LNCAP (cell line): ENCODE measurements around the gene MS4A15.

Experiments used
- TF ChIP-seq, protein P1 (sequence below): fragments of 450-650 bp; IDR thresholded peaks from 2 replicates; pipeline ENCODE4 v1.5.1; 2017; ENCODE audit warnings: mild to moderate bottlenecking

Gene MS4A15

DNA sequence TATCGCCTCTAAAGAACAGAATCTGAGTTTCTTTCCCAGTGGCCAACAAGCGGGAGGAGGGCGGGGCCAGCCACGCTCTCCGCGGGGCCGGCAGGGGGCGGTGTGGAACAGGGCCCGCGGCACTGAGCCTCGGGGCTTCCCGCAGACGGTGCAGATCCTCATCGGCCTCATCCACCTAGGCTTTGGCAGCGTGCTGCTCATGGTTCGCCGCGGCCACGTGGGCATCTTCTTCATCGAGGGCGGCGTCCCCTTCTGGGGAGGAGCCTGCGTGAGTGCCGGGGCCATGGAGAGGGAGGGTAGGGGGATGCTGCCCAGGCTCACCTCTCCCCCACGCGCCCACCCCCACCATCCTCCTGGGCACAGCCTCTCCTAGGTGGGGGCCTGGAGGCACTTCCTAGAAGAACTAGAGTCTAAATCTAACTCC is 10.7 kb downstream of the MS4A15 start:
- TF ChIP-seq, protein P1, sequence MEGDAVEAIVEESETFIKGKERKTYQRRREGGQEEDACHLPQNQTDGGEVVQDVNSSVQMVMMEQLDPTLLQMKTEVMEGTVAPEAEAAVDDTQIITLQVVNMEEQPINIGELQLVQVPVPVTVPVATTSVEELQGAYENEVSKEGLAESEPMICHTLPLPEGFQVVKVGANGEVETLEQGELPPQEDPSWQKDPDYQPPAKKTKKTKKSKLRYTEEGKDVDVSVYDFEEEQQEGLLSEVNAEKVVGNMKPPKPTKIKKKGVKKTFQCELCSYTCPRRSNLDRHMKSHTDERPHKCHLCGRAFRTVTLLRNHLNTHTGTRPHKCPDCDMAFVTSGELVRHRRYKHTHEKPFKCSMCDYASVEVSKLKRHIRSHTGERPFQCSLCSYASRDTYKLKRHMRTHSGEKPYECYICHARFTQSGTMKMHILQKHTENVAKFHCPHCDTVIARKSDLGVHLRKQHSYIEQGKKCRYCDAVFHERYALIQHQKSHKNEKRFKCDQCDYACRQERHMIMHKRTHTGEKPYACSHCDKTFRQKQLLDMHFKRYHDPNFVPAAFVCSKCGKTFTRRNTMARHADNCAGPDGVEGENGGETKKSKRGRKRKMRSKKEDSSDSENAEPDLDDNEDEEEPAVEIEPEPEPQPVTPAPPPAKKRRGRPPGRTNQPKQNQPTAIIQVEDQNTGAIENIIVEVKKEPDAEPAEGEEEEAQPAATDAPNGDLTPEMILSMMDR: no peak

DNA sequence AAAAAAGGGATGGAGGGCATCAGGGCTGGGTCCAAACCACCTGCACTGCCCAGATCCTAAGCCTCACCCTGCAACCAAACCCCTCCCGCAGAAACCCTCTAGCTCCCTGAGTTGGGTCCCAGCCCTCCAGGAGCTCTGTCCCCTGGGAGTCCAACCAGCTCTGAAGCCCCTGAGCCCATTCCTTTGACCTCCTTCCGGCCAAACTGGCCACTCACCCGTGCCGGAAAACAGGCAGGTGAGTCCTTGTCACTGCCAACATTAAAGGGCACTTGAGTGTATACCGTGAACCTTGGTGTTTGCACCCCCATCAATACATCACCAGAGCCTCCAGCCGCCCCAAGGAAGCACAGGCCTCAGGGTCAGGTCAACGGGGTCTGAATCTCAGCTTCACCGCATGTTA is 11.5 kb downstream of the MS4A15 start:
- TF ChIP-seq, protein P1: no peak

DNA sequence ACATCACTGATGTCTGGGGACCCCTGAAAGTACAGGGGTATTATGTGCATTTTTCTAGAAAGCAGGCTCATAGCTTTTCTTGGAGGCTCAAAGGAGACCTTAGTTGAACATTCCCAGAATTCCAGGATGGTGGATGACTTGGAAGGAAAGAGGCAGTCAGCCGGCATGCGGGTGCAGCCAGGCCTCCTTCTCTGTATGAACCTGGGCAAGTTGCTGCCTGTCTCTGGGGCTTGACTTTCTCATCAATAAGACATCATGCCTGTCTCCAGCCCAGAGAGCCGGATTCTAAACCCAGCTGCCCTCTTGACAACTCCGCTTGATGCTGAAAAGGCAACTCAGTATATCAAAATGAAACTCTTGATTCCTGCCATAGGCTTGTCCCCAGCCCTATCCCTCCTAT is 12.6 kb downstream of the MS4A15 start:
- TF ChIP-seq, protein P1: no peak

DNA sequence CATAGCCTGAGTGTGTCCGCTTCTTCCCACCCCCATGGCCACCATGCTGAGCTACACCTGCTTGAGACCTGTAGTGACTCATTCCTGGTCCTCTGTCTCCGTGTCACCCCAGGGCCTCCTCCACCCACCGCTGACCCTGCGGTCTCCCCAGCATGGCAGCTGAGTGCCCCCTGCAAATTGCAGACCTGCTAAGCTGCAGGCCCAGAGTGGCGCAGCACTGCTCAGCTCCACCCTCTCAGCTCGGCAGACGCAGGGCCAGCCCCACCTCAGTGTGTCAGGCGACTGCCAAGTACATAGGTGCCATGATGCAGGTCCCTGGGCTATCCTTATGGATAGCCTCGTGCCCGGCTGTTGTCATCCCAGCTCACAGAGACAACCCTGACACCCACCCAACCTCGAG is 13.1 kb downstream of the MS4A15 start:
- TF ChIP-seq, protein P1: no peak

DNA sequence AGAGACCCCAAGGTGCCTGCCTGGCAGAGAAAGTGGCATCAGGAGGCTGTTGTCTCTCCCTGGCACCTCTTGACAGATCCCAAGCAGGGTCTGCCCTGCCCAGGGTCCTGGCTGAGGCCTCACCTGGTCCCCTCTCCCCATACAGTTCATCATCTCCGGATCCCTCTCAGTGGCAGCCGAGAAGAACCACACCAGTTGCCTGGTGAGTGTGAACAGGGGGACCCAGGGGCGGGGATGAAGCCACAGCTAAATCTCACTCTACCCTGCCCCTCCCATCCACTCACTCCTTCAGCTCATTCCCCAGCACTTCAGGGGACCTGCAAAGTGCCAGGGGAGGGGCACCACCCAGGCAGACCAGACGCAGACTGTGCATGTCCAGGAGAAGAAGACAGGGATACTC is 14.5 kb downstream of the MS4A15 start:
- TF ChIP-seq, protein P1: no peak

DNA sequence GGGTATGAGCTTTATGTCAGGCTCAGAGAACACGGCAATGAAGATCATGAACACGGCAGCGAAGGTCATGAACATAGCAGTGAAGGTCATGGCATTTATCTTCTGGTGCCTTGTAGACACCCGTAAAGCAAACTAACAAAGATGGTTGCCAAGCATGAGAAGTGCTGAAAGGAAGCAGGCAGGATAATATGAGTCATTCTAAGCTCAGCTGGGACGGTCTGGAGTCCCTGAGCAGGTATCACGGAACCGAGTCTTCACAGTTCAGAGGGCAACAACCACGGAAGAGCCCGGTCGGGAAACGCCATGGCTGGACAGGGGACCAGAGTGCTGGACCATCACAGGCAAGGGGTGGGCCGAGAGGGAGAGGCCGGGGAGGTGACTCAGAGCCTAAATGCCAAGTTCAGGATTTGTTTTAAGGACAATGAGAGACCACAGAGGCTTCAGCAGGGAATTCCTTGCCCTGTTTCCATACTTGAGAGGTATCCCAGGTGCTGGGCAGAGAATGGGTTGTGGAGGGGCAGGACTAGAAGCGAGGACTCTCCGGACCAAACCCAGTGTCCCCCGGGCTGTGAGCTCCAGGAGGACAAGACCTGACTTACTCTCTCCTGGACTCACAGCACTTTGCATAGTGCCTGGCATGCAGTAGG is 15.3 kb downstream of the MS4A15 start:
- TF ChIP-seq, protein P1: no peak

DNA sequence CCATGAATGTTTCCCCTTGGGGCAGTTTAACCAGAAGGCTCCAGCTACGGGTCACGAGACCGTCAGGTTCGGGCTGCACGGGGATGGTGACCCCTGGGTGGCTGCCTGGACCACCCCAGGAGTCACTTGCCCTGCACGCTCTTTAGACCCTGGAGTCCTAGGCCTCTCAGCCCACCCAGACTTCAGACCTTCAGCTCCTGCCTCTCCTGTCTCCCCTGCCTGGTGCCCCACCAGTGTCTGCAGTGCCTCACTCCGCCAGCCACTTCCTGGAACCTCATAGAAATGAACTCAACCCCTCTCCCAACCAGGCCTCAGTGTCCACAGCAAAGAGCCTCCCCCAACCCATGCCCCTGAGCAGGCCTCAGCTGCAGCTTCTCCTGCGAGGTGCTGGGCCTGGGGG is 16.0 kb downstream of the MS4A15 start:
- TF ChIP-seq, protein P1: no peak

DNA sequence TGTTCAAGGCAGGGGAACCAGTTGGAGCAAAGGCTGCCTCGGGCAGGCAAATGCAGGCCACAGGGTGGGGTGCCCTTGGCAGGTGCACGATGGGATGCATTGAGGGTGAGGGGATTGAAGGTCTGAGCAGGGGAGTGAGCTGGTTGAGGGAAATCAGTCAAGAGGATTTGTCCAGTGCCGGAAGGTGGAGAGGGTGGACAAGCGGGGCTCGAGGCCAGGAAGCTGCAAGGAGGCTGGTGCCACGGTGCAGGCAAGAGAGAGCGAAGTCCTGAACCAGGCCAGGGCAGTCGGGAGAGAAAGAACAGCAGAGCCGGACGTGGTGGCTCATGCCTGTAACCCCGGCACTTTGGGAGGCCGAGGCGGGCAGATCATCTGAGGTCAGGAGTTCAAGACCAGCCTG is 18.1 kb downstream of the MS4A15 start:
- TF ChIP-seq, protein P1: no peak
